ENCODE data around the gene CNPPD1.

CNPPD1 gene

DNA sequence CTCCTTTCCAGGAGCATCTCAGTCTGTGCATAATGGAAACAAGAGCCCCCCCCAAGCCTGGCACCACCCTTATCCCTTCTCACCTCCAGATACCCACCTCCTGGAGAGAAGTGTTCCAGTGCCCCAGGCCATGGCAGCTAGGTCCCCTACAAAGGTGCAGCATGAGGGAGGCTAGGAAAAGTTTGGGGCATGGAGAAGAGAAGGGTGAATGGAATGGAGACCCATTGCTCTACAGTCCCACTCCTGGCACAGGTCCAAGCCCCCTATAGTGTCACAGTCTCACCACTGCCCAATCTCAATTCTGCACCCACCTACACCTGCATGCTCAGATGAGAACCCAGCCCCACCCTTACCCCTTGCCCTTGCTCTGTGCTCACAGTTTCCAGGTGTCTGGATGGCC, 7.8 kb downstream of the CNPPD1 start:
- no peak for TF ChIP-seq POLR2A (IDR thresholded peaks at IDR 0.05; ENCODE audit: low read length)
- TF ChIP-seq GATA1 (IDR thresholded peaks at IDR 0.05; ENCODE audit: low read depth, low read length): no peak
- no peak for DNase-seq

DNA sequence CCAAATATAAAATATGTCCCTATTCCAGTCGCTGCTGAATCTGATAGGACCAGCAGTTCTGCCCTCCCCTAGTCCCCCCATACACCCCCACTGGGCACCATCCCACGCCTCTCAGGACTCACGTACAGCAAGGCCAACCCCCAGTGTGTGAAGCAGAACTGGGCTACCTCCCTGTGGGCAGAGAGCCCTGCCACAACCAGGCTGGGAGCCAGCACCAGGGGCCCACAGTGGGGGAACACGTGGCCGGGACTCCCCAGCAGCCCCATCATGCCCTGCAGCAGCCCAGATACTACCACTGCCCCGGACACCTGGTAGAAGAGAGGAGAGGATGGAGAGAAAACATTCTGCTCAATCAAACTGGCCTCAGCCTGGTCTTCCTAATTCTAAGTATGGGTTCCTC, 8.2 kb downstream of the CNPPD1 start:
- DNase-seq: no peak
- no peak for TF ChIP-seq GATA1 (IDR thresholded peaks at IDR 0.05; ENCODE audit: low read depth, low read length)
- no peak for TF ChIP-seq POLR2A (IDR thresholded peaks at IDR 0.05; ENCODE audit: low read length)

DNA sequence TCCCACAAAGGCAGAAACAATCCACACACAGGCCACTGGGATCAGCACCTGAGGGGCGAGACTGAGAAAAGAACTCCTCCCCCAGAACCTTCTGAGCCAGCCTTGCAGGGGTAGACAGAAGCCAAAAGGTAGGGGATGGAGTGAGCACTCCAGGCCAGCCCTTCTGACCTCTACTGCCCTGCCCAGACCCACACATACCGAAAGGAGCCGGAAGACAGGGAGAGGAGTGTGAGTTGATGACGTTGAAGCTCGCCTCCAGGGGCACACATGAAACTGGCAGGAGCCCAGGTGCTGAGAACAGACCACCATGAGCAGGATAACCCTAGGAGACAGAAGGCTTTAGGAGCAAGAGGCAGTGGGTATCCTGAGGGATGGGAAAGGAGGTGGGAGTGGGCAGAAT, 8.7 kb downstream of the CNPPD1 start:
- no peak for DNase-seq
- TF ChIP-seq GATA1 (IDR thresholded peaks at IDR 0.05; ENCODE audit: low read depth, low read length): no peak

- TF ChIP-seq POLR2A (IDR thresholded peaks at IDR 0.05; ENCODE audit: low read length) (no peak), GATA1 (IDR thresholded peaks at IDR 0.05; ENCODE audit: low read depth, low read length) (no peak)
- no peak for DNase-seq
Measured at GRCh38 chr2:219165058-219165911, 11.4 kb downstream of the CNPPD1 start.

- no peak for TF ChIP-seq POLR2A (IDR thresholded peaks at IDR 0.05; ENCODE audit: low read length)
- no peak for TF ChIP-seq GATA1 (IDR thresholded peaks at IDR 0.05; ENCODE audit: low read depth, low read length)
- no peak for DNase-seq
Measured at GRCh38 chr2:219163156-219163555, 13.6 kb downstream of the CNPPD1 start.

GRCh38 chr2:219161097-219161496, 15.6 kb downstream of the CNPPD1 start:
- no peak for DNase-seq
- TF ChIP-seq POLR2A (IDR thresholded peaks at IDR 0.05; ENCODE audit: low read length) (no peak), GATA1 (IDR thresholded peaks at IDR 0.05; ENCODE audit: low read depth, low read length) (no peak)

GRCh38 chr2:219160186-219161017, 16.3 kb downstream of the CNPPD1 start, which contains the start of gene NHEJ1:
Gene NHEJ1 (minus strand): TSS chr2:219160815. CDS start chr2:219158362, 2,453 bp downstream.
- peak; percentile 94 to 96 for DNase-seq
- TF ChIP-seq GATA1 (IDR thresholded peaks at IDR 0.05; ENCODE audit: low read depth, low read length) (no peak), POLR2A (IDR thresholded peaks at IDR 0.05; ENCODE audit: low read length) (peak; percentile 70)

GRCh38 chr2:219159771-219160185, 16.9 kb downstream of the CNPPD1 start:
- TF ChIP-seq POLR2A (IDR thresholded peaks at IDR 0.05; ENCODE audit: low read length): no peak
- no peak for TF ChIP-seq GATA1 (IDR thresholded peaks at IDR 0.05; ENCODE audit: low read depth, low read length)
- no peak for DNase-seq

GRCh38 chr2:219158586-219158985, 18.1 kb downstream of the CNPPD1 start:
- DNase-seq: no peak

GRCh38 chr2:219158025-219158424, 18.7 kb downstream of the CNPPD1 start:
- TF ChIP-seq GATA1 (IDR thresholded peaks at IDR 0.05; ENCODE audit: low read depth, low read length) (no peak), POLR2A (IDR thresholded peaks at IDR 0.05; ENCODE audit: low read length) (no peak)
- DNase-seq: peak in 1 of 2 experiments; percentile 11

More at GRCh38 chr2:219158586-219158985, 18.1 kb downstream of the CNPPD1 start:
- TF ChIP-seq GATA1 (IDR thresholded peaks at IDR 0.05; ENCODE audit: low read depth, low read length) (no peak), POLR2A (IDR thresholded peaks at IDR 0.05; ENCODE audit: low read length) (no peak)

DNA sequence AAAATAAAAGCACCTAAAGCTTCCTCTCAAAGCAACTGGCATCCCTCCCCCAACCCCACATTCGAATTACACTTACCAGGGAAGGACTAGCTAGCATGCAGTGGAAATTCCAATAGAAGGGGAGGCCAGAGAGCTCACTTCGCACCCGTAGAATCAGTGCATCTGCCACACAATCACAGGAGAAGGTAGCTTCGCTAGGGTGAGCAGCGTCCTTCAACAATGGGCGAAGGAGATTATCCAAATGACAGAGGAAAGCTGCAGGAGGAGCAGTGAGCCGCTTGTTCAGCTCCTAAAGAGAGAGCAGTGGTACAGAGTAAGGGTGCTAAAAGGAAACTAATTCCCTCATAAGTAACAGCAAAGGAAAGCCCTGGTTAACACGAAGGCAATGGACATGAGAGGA, 19.3 kb downstream of the CNPPD1 start:
- no peak for DNase-seq
- TF ChIP-seq GATA1 (IDR thresholded peaks at IDR 0.05; ENCODE audit: low read depth, low read length) (no peak), POLR2A (IDR thresholded peaks at IDR 0.05; ENCODE audit: low read length) (no peak)

DNA sequence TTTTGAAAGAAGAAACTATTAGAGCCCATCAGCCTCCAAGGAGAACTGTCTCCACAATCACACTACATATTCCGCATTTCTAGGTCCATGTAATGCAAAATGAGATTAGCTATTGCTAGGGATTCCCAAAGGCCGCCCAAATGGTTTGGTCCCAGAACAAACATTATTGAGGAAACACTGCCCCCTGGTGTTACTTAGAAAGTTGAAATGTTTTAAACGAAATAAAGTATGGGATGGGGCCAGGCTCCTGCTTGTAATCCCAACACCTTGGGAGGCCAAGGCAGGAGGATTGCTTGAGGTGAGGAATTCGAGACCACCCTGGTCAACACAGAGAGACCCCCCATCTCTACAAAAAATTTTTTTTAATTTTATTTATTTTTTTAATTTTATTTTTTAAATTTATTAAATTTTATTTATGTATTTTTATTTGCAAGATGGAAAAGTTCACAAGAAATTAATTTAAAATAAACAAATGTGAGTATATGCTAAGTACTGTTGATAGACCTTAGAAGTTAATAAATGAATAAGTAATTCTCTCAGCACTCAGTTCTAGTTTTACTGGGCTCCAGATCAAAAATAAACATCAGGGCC, 21.6 kb downstream of the CNPPD1 start:
- DNase-seq: peak; percentile 76 to 88
- TF ChIP-seq GATA1 (IDR thresholded peaks at IDR 0.05; ENCODE audit: low read depth, low read length): no peak
- TF ChIP-seq POLR2A (IDR thresholded peaks at IDR 0.05; ENCODE audit: low read length): no peak

DNA sequence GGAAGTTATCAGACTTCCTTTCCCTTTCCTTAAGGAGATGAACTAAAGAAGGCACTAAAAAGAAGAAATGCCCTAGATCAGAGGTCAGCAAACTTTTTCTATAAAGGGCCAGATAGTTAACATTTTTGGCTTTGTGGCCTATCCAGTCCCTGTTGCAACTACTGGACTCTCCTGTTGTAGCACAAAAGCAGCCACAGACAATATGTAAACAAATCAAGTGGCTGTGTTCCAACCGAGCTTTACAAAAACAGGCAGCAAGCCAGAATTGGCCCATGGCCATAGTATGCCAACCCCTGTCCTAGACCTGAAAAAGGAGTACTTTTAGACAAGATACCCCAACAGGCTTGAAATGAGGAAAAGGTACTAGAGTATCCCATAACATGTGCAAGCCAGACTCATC, 27.1 kb downstream of the CNPPD1 start:
- TF ChIP-seq POLR2A (IDR thresholded peaks at IDR 0.05; ENCODE audit: low read length): no peak
- TF ChIP-seq GATA1 (IDR thresholded peaks at IDR 0.05; ENCODE audit: low read depth, low read length): no peak
- no peak for DNase-seq

DNA sequence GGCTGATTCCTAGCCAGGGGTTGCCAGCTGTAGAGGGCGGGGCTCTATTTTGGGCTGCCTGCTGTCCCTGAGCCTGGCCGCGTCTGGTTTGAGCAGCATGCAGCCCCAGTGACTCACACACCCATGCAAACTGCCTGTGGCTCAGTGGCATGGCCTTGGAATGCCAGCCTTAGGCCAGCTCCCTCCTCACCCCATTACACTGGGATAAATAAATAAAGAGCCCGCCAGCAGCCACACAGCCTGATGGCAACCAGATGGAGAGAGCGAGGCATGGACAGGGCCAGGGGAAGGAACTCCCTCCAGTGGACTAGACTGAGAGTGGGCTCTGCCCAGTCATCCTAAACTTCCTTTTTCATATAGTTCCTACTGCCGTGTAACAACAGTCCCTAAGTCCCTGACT, 34.4 kb downstream of the CNPPD1 start:
- no peak for DNase-seq
- TF ChIP-seq POLR2A (IDR thresholded peaks at IDR 0.05; ENCODE audit: low read length) (no peak), GATA1 (IDR thresholded peaks at IDR 0.05; ENCODE audit: low read depth, low read length) (no peak)
